ENCODE results near the gene PPP1R12B.
"Not testable (repeated sequence)": the region's sequence is repeated elsewhere in the genome, so short reads cannot be mapped to it uniquely, and the experiment has no call there.

Gene PPP1R12B

GRCh38 chr1:202564958-202565495 lies 216.5 kb downstream of the PPP1R12B start:
- no peak for DNase-seq

DNA sequence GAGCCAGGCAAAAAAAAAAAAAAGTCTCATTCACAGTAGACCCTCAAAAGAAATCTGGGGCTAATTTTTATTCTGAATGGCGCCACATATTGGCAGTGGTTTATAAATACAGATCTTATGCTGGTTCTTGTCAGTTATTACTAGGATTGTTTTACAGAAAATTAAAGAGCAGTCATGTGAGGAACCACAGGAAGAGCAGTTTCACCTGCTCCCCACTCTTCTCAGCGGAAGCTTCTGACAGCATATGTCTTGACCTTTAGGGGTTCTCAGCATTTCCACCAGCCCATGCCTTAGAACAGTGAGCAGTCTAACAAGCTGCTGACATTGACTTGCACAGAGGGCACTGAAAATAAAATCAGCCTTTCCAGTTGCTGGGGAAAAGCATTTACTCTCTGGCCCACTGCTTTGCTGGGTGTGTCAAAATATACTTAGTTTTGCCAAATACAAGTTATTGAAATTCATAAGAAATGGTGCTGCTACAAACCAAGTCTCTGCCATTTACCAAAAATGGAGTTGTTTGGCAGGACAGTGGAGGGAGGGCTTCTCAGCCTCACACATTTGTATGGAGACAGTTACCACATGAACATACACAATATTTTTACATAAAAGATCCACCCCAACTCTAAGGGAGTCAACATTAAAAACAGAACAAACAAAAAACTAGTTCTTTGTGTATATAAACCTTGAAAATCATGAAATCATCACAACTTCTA lies 217.5 kb downstream of the PPP1R12B start:
- no peak for DNase-seq

- DNase-seq, result no peak
These were observed 219.2 kb downstream of the PPP1R12B start for GRCh38 chr1:202567738-202568137.

DNA sequence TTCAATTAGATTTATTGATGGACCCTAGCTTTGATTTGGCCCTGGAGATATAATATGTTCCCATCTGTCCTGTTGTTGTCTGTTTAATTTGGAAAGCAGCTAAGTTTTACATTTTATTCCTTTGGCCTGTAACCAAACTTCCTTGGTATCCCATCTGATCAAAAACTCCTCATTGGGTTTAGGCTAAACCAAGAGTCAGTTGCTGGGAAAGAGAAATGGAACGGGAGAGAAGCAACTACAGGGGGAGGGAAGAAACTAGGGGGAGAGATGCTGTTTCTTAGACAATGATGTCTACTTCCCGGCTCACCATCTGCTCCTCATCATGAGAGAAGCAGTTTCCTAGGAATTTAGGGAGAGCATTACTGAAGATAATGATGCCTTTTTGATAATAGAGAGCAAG lies 219.9 kb downstream of the PPP1R12B start:
- DNase-seq, result no peak

GRCh38 chr1:202568826-202569225 lies 220.3 kb downstream of the PPP1R12B start:
- DNase-seq, result no peak

DNA sequence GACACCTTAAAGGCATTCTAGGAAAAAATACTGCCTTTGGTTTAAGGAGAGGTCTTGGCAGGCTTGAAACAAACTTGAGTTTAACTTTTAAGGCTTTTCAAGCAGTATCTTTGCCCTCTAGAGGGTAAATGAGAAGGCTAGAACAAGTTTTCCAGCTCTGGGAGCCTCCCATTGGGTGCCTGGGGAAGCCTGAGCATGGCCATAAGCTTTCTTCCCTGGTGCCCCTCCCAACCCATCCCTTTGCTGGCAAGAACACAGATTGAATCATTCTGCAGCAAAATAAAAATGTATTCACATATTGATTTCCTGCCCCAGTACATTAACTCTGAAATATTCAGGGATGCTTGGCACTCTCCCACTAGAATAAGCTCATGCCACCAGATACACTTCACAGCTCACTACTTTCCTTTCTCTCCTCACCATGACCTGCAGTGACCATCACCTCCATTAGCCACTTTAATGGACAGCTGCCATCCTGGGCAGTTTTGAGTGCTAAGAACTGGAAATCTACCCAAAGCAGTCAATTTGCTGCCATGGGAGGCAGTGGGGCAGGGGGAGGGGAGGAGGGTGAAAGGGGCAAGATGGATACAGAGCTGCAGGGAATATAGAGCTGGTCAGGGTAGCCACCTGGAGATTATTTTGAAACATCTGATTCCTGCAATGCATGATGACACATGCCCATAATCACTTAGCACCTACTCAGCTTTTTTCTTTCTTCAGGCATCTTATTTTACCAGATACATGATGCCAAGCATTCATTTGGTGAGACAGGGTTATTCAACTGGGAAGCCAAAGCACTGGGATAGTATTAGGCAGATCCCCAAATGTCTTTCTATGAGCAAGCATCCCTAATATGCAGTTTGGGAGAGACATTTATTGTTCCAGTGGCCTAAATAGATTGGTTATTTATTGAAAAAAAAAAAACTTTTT lies 221.2 kb downstream of the PPP1R12B start:
- no peak for DNase-seq

DNA sequence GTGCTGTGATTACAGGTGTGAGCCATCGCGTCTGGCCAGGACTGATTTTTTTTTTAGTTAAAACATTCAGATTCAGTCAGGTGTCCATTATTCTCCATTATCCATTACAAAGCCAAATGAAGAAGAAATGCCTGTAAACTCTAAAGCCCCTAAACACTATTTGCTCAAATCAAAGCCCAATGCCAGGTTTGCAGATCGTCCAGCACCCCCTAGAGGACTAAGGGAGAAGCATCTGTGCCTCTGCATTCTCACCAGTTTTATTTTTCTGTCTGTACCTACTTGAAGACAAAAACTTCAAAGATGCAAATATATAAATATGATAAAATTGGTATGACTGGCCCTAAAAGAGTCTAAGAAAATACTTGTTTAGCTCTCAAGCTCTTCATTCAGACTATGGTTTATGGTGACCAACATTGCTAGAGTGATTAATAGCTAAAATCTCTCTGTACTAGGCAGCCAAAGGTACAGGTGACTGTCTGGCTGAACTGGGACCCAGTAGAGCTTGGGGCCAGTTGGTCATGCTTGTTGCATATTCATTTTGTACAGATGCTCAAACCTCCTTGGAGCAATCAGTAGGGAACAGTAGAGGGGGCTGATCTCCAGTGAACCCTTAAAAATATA lies 223.3 kb downstream of the PPP1R12B start:
- no peak for DNase-seq

GRCh38 chr1:202572867-202573266 lies 224.4 kb downstream of the PPP1R12B start:
- no peak for DNase-seq

DNA sequence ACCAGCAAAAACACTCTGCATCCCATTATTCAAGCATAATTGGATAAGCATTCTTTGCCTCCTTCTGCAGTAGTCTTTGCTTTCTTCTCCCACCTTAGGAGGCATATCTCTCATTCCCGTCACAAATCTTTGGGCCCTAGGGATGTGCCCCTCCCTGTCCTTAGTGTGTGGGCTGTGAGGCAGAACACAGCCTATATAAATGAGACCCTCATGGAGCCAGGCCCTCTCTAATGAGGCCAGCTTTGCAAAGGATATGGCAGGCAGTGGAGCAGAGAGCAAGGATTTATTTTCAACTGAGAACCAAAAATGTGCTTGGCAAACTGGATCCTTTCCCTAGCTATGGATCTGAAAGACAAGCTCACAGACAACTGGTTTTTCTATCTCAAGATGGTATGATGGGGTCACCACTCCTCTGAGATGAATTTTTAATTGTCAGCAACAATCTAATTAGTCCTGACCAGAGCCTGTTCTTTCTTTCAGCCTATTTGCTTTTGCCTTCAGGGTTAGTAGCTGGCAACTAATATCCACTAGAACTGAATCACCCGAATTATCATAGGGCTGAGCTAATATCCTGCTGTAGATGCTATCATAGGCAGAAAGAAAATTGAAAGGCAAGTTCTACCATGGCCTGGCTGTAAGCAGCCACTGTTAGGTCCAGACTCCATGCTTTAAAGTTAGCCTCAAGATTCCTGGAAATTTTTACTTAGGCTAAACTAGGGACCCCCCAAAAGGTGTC lies 227.6 kb downstream of the PPP1R12B start:
- DNase-seq, result no peak

GRCh38 chr1:202576816-202577215 lies 228.3 kb downstream of the PPP1R12B start:
- DNase-seq, result no peak

DNA sequence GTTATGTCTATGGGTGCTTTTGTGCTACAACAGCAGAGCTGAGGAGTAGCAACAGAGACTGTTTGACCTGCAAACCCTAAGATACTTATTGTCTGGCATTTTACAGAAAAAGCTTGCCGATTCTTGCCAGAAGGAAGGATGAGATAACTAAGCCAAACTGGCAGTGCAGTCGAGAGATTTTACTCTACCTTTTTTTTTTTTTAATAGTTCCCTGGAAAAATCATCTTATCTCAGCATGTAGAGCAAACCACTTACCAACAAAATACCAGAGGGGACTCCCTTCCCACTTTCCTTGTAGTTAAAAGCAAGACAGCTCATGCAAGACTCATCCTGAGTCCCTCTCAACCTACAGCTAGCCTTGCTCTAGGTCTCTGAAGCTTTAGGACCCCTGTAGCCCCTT lies 228.9 kb downstream of the PPP1R12B start:
- DNase-seq, result no peak

GRCh38 chr1:202578001-202578504 lies 229.6 kb downstream of the PPP1R12B start:
- no peak for DNase-seq

- no peak for DNase-seq
These were observed 230.1 kb downstream of the PPP1R12B start for GRCh38 chr1:202578565-202578964.

GRCh38 chr1:202579806-202580205 lies 231.3 kb downstream of the PPP1R12B start:
- DNase-seq, result peak; percentile 62

- DNase-seq, result no peak
These were observed 232.1 kb downstream of the PPP1R12B start for GRCh38 chr1:202580619-202581018.

GRCh38 chr1:202582350-202582749 lies 233.9 kb downstream of the PPP1R12B start:
- not testable (repeated sequence) for DNase-seq

DNA sequence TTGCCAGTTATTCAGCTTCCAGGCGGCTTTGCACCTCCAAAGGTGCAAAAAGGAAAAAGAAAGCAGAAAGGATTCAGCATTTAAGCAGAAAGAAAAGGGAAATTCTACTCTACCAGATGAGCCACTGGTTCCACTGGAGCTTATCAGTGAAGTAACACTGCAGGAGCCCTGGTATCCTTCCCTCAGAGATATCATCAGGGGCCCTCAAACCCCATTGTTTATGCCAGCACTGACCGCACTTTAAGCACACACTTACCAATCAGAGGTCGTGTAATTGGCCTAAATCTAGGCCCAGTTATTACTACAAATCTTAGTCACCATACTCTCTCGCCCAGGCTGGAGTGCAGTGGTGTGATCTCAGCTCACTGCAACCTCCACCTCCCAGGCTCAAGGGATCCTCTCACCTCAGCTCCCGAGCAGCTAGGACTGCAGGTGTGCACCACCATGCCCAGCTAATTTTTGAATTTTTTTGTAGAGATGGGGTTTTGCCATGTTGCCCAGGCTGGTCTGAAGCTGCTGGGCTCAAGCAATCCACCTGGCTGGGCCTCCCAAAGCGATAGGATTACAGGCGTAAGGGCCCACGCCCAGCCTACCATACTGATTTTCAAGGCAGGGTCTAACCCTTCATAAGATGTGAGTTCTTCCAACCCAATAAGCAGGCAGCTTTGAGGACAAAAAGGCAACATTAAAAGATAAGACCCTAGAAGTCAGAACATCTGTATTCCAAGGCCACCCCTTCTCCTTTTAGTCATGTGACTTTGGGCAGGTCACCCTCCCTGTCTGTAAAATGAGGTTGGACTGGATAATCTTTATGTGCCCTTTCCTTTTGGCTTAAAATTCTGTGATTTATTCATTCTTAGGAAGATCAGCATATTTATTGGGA lies 236.4 kb downstream of the PPP1R12B start:
- DNase-seq, result no peak

- DNase-seq, result no peak
These were observed 237.1 kb downstream of the PPP1R12B start for GRCh38 chr1:202585590-202585933.

DNA sequence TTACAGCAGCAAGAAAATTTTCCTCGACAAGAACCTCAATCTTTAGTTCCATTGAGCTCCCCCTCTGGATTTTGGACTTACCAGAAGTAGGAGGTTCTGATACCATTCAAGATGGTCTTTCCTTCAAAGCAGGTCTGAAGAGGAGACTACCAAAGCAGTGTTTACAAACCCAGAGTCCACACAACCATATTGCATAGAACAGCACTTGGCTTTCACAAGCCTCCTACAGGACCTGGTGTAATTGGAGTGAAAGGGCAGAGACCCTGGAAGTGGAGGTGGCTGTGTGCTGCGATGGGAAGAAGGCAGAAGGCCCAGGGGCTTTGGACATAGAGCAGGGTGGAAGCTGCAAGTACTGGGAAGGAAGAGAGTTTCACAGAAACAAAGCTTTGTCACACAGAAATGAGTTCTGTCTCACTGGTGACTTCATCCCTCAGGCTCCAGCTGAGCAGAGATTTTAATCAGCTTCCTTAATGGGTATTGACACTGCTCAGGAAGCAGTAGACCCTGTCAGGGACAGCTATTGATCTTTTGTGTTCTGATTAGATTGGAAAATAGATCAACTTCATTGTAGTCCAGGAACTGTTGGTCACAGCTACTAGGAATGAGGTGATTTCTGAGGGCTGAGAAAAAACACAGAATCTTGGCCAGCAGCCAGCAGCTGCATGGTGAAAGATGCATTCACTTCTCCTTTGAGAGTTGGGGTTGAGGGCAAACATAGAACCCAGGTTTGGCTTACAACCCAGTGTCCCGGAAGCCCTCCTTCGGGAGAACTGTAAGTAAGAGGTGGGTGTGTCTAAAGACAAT lies 237.7 kb downstream of the PPP1R12B start:
- DNase-seq, result peak; percentile 60

DNA sequence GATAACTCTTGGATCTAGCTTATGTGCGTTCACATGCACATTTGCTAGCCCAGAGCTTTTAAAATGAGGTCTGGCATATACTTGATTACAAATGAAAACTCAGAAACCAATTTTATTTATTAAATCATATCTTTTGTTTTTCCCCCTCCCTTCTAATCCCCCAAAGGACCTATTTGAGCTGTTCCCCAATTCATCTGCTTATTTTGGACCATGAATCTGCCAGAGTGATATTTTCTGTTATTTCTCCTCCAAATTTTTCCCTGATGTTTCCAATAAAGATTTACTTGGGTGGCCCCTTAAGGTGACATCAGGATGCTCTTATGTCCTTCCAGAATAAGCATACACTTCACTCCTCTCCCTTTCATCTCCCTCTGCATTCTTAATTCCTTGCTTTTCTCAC lies 238.4 kb downstream of the PPP1R12B start:
- no peak for DNase-seq
